A673 (cell line): ENCODE data around the gene HNF4A. TPM values are rescaled to one million over a fixed set of nuclear protein-coding genes. Genes with fewer than 3 reads are reported as not detected.

Experiments used
- BruUV-seq: library from RNA; stranded (reverse); fragments of 400-500 nt; replicated peaks from 2 replicates; lab custom pipeline; 2021; lab: Mats Ljungman, UMichigan
- CTCF ChIA-PET: fragments of 300-600 bp; sonication (Branson Sonifier 250); formaldehyde crosslinking; loops from one replicate; lab custom pipeline; 2022; ENCODE audit warnings: antibody characterized with exemption; lab: Charles Lee
- POLR2A ChIA-PET: fragments of 300-600 bp; sonication (Branson Sonifier 250); formaldehyde crosslinking; loops from one replicate; lab custom pipeline; 2022; ENCODE audit warnings: antibody characterized with exemption; ENCODE audit not compliant: low non-redundant PET; lab: Charles Lee
- DNase-seq: peaks from one replicate; pipeline ENCODE4 v3.0.0-alpha.2; 2015; ENCODE audit warnings: low spot score
- H3K27ac ChIP-seq: fragments of 200-600 bp; sonication (generic); 2 replicates; pipeline ENCODE4 v1.5.1; 2016; ENCODE audit warnings: mixed run types, low read depth, mild to moderate bottlenecking, mixed read lengths, antibody characterized with exemption, low read length; ENCODE audit not compliant: poor library complexity, severe bottlenecking
- H3K27me3 ChIP-seq: fragments of 200-600 bp; sonication (generic); replicated peaks from 2 replicates; pipeline ENCODE4 v1.6.1; 2017; ENCODE audit warnings: mixed run types, low read depth, mild to moderate bottlenecking, mixed read lengths, antibody characterized with exemption, low read length; ENCODE audit not compliant: insufficient read depth, poor library complexity
- H3K36me3 ChIP-seq: fragments of 200-600 bp; sonication (generic); 2 replicates; pipeline ENCODE4 v1.6.1; 2016; ENCODE audit warnings: mixed run types, mild to moderate bottlenecking, mixed read lengths, antibody characterized with exemption, low read length; ENCODE audit not compliant: insufficient read depth, poor library complexity, severe bottlenecking
- H3K4me1 ChIP-seq: fragments of 200-600 bp; sonication (generic); 2 replicates; pipeline ENCODE4 v1.6.1; 2017; ENCODE audit warnings: mixed run types, mild to moderate bottlenecking, mixed read lengths, antibody characterized with exemption, low read length; ENCODE audit not compliant: insufficient read depth, poor library complexity, severe bottlenecking
- H3K4me3 ChIP-seq: fragments of 200-600 bp; sonication (generic); 2 replicates; pipeline ENCODE4 v1.5.1; 2016; ENCODE audit warnings: low read depth, mixed run types, mild to moderate bottlenecking, mixed read lengths, low read length; ENCODE audit not compliant: poor library complexity, severe bottlenecking
- H3K9me3 ChIP-seq: fragments of 200-600 bp; sonication (generic); 2 replicates; pipeline ENCODE4 v1.6.1; 2016; ENCODE audit warnings: mixed run types, low read depth, mild to moderate bottlenecking, mixed read lengths, antibody characterized with exemption, low read length; ENCODE audit not compliant: poor library complexity, severe bottlenecking
- EZH2 ChIP-seq: fragments of 200-600 bp; sonication (generic); IDR thresholded peaks from 2 replicates; pipeline ENCODE4 v1.6.1; 2017; ENCODE audit warnings: borderline replicate concordance, low read depth, mild to moderate bottlenecking, mixed read lengths, antibody characterized with exemption, low read length; ENCODE audit not compliant: poor library complexity, severe bottlenecking
- intact Hi-C: fragments of 100-400 bp; cut with micrococcal nuclease; formaldehyde crosslinking; loops from one replicate; pipeline ENCODE4 v1.10.0; 2022; ENCODE audit not compliant: unreplicated experiment
- total RNA-seq: library from RNA; stranded (reverse); gene quantifications from 2 replicates; pipeline ENCODE4 v1.2.3, GENCODE V29; 2021
- TF ChIP-seq, protein P1 (sequence below): fragments of 300-800, 200-600 bp; sonication (generic); conservative IDR thresholded peaks from 2 replicates; pipeline ENCODE4 v1.5.1; 2017; ENCODE audit warnings: low read depth, mild to moderate bottlenecking, antibody characterized with exemption, low read length, moderate library complexity, mixed read lengths

Gene HNF4A
- total RNA-seq, 1 experiment from 2014 or later: not detected

DNA sequence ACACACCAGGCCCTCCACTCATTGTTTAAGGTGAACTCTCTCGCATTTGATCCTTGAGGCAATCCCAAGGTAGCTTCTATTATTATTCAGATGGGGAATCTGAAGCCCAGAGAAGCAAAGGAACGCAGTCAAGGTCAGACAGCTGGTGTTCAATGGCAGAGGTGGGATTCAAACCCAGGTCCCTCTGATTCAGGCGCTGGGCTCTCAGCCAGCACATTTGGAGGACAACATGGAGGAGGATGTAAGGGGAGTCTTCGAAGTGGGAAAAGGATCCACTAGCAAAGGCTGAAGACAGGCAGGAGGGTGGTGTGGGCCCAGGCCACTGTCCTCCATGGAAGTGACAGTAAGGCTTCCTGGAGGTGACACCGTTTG is 106.3 kb downstream of the HNF4A start:
- H3K27ac ChIP-seq: no peak overlapping the region
- BruUV-seq: no TSS peak
- ChIA-PET POLR2A (no interaction called here), CTCF (no interaction called here)
- H3K4me3 ChIP-seq: no peak overlapping the region
- DNase-seq: no peak
- H3K36me3 ChIP-seq: no peaks in the 10 kb centered on the region
- TF ChIP-seq, protein P1, sequence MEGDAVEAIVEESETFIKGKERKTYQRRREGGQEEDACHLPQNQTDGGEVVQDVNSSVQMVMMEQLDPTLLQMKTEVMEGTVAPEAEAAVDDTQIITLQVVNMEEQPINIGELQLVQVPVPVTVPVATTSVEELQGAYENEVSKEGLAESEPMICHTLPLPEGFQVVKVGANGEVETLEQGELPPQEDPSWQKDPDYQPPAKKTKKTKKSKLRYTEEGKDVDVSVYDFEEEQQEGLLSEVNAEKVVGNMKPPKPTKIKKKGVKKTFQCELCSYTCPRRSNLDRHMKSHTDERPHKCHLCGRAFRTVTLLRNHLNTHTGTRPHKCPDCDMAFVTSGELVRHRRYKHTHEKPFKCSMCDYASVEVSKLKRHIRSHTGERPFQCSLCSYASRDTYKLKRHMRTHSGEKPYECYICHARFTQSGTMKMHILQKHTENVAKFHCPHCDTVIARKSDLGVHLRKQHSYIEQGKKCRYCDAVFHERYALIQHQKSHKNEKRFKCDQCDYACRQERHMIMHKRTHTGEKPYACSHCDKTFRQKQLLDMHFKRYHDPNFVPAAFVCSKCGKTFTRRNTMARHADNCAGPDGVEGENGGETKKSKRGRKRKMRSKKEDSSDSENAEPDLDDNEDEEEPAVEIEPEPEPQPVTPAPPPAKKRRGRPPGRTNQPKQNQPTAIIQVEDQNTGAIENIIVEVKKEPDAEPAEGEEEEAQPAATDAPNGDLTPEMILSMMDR: no peak
- no peak for TF ChIP-seq EZH2
- no peaks in the 10 kb centered on the region for H3K27me3 ChIP-seq
- no peaks in the 10 kb centered on the region for H3K9me3 ChIP-seq
- intact Hi-C loops: loop anchor here (2.0 to 10.0 kb wide), 3 partner anchors 73 to 347 kb away; no protein-coding TSS in a partner anchor
- no peaks in the 10 kb centered on the region for H3K4me1 ChIP-seq

DNA sequence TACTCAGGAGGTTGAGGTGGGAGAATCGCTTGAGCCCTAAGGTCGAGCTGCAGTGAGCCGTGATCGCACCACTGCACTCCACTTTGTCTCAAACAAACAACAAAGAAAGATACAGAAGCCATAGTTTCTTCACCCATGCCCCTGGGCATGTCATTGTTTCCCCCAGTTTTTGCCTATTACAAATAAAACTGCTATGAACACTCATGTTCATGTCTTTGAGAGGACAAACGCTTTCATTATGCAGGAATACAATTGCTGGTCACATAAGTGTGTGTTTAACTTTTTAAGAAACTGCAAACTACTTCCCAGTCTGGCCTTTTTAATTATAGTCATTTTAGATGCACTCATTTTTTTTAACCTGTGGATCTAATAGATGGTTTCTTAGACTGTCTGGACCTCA is 108.0 kb downstream of the HNF4A start:
- no peak for DNase-seq
- no peak for TF ChIP-seq EZH2
- no peaks in the 10 kb centered on the region for H3K4me1 ChIP-seq
- H3K4me3 ChIP-seq: no peak overlapping the region
- H3K9me3 ChIP-seq: no peaks in the 10 kb centered on the region
- CTCF ChIA-PET: no interaction called here
- no peaks in the 10 kb centered on the region for H3K27me3 ChIP-seq
- POLR2A ChIA-PET: no interaction called here
- H3K36me3 ChIP-seq: no peaks in the 10 kb centered on the region
- no peak overlapping the region for H3K27ac ChIP-seq
- BruUV-seq: no TSS peak
- intact Hi-C loops: loop anchor here (5.0 to 10.0 kb wide), 2 partner anchors 246 to 349 kb away; no protein-coding TSS in a partner anchor

DNA sequence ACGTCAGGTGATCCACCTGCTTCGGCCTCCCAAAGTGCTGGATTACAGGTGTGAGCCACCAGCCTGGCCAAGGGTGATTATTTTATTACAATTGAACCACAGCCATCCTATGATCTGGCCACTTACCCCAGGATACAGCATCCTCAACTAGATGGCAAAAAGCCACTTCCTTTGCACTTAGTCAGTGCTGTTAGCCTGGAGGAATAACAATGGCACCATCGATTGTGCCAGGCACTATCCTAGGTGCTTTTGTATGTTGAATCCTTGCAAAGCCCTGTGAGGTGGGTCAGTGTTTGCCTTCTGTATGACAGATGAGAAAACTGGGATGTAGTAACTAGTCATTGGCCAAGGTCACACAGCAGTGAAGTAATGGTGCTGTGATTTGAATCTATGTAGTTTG is 109.0 kb downstream of the HNF4A start:
- BruUV-seq: no TSS peak
- H3K9me3 ChIP-seq: no peaks in the 10 kb centered on the region
- no peaks in the 10 kb centered on the region for H3K27me3 ChIP-seq
- no peak overlapping the region for H3K4me3 ChIP-seq
- no peak for DNase-seq
- ChIA-PET CTCF (no interaction called here), POLR2A (no interaction called here)
- H3K36me3 ChIP-seq: no peaks in the 10 kb centered on the region
- intact Hi-C loops: loop anchor here (5.0 to 10.0 kb wide), 2 partner anchors 247 to 350 kb away; no protein-coding TSS in a partner anchor
- no peak for TF ChIP-seq EZH2
- TF ChIP-seq, protein P1: no peak
- H3K4me1 ChIP-seq: no peaks in the 10 kb centered on the region
- H3K27ac ChIP-seq: no peak overlapping the region

DNA sequence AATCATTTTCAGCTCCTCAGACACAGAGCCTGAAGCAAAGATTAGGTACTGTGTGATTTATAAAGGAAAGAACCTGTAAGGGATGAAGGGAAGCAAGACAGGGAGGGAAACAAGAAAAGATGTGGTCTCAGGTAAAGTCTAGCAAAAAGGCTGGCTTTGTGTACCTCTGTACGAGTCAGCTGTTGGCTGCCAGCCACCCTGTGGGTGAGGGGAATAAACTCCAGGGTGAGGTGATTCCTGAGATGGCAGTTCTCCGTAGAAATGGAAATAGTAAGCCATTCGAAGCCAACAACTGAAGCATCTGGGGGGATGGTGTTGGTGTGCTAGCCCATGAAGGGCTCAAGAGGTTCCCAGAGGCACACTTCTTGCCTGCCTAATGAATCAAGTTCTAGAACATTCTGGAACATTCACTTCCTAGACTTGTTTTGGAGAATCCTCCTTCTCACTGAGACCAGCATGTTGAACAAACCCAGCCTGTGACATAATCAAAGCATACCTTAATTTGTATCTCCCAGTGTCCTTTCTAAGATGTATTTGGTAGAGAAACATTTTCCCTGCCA is 109.6 kb downstream of the HNF4A start:
- TF ChIP-seq EZH2: no peak
- TF ChIP-seq, protein P1: no peak
- no peaks in the 10 kb centered on the region for H3K27me3 ChIP-seq
- no peak for DNase-seq
- no peak overlapping the region for H3K27ac ChIP-seq
- ChIA-PET CTCF (no interaction called here), POLR2A (no interaction called here)
- no peak overlapping the region for H3K4me3 ChIP-seq
- H3K36me3 ChIP-seq: no peaks in the 10 kb centered on the region
- intact Hi-C loops: loop anchor here (5.0 to 10.0 kb wide), 2 partner anchors 147 to 350 kb away; no protein-coding TSS in a partner anchor
- no TSS peak for BruUV-seq
- H3K9me3 ChIP-seq: no peaks in the 10 kb centered on the region
- no peaks in the 10 kb centered on the region for H3K4me1 ChIP-seq
